ENCODE measurements around the gene SLC25A21.

DNA sequence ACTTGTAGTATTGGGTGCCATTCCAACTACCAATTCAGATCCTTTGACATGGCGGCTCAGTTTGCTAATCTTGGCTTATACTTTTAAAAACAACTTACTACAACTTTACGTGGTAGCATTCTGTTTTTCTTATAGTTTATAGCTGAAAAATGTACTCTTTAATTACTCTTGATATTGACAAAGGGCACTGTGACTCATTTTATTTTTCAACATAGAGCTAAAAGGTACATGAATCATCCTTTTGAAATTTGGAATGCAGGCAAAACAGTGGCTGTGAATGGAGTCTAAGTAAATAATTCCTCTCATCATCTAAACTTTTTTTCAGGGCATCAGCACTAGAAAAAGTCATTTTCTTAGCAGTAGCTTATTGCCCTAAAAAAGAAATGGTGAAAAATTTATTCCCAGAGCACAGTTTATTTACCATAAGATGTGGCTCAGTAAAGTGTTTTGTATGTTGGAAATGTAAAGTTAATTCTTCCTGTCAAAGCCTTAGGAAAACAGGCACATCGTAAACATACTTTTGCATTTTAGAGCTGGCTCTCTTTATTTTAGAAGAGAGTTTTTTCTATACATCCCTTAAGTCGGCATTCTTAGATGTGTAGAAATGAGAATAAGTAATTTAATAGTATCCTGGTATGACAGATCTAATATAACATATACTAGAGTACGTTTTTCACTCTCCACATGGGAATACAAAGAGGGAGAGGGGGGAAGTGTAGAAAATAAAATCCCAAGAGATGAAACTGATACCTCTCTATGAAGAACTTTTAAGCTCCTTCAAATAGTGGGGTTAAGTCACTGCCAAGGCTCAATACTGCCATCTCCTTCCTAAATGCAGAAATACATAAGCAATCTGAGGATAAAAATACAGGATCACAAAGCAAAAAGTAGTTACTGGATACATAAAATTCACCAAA is 55.2 kb downstream of the SLC25A21 start:
- TF ChIP-seq, protein P1, sequence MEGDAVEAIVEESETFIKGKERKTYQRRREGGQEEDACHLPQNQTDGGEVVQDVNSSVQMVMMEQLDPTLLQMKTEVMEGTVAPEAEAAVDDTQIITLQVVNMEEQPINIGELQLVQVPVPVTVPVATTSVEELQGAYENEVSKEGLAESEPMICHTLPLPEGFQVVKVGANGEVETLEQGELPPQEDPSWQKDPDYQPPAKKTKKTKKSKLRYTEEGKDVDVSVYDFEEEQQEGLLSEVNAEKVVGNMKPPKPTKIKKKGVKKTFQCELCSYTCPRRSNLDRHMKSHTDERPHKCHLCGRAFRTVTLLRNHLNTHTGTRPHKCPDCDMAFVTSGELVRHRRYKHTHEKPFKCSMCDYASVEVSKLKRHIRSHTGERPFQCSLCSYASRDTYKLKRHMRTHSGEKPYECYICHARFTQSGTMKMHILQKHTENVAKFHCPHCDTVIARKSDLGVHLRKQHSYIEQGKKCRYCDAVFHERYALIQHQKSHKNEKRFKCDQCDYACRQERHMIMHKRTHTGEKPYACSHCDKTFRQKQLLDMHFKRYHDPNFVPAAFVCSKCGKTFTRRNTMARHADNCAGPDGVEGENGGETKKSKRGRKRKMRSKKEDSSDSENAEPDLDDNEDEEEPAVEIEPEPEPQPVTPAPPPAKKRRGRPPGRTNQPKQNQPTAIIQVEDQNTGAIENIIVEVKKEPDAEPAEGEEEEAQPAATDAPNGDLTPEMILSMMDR (IDR thresholded peaks at IDR 0.05), result no peak
- no peak for TF ChIP-seq POLR2A (IDR thresholded peaks at IDR 0.05; ENCODE audit: low read depth)
